K562 (cell line): Measurements from ENCODE around the gene SYT1. TPM values are rescaled to one million over a fixed set of nuclear protein-coding genes. Genes with fewer than 3 reads are reported as not detected.

Source experiments
- ATAC-seq: fragments of 200-7000 bp; cut with Tn5 transposase; 3 replicates; pipeline ENCODE4 v1.9.1; 2020; ENCODE audit warnings: moderate library complexity
- BruUV-seq: library from RNA; stranded (reverse); fragments of 400-500 nt; replicated peaks from 2 replicates; lab custom pipeline; 2021; lab: Mats Ljungman, UMichigan
- CTCF ChIA-PET: fragments of 300-600 bp; formaldehyde crosslinking; extraction: SDS; loops from one replicate; lab custom pipeline; 2021; ENCODE audit warnings: low intra/inter-chr PET ratio; lab: Yijun Ruan, JAX
- POLR2A ChIA-PET: fragments of 300-600, 350-650 bp; sonication (Branson Sonifier 250); formaldehyde crosslinking; extraction: SDS; loops from one replicate; lab custom pipeline; 2021; ENCODE audit warnings: antibody characterized with exemption, inconsistent platforms; lab: Yijun Ruan, JAX
- DNase-seq, 4 experiments: peaks; one replicate each; pipeline versions ENCODE4 v3.0.0 to v3.0.0-alpha.2; 2011 to 2018; ENCODE audit warnings: low spot score in 3 of 4, mixed read lengths in 3 of 4; ENCODE audit errors: extremely low read depth in 1 of 4
- FAIRE-seq: peaks from 2 replicates; lab custom pipeline; 2011; peaks lifted over from hg19 to GRCh38; lab: Jason Lieb, UNC
- H2AFZ ChIP-seq: 2 replicates; pipeline ENCODE4 v1.6.0; 2011; ENCODE audit warnings: low read depth, low read length, control low read depth, inconsistent platforms
- H3K27ac ChIP-seq: fragments of 200-600 bp; 3 replicates; pipeline ENCODE4 v1.8.0; 2011; ENCODE audit warnings: low read depth, mild to moderate bottlenecking, control low read depth, inconsistent platforms, low read length, moderate library complexity, mixed read lengths; ENCODE audit errors: extremely low read depth
- H3K27me3 ChIP-seq, 2 experiments: fragments of 300-600 bp in 1 of 2; 2 replicates in 1 of 2; 3 replicates in 1 of 2; pipeline versions ENCODE4 v1.6.0 to v1.8.0; 2011; ENCODE audit warnings: inconsistent platforms in 2 of 2, low read length in 2 of 2, mild to moderate bottlenecking in 1 of 2, mixed read lengths in 1 of 2, moderate library complexity in 1 of 2; ENCODE audit not compliant: control insufficient read depth in 2 of 2, insufficient read depth in 2 of 2
- H3K36me3 ChIP-seq: fragments of 300-600 bp; 3 replicates; pipeline ENCODE4 v1.8.0; 2011; ENCODE audit warnings: mild to moderate bottlenecking, low read length, inconsistent platforms; ENCODE audit not compliant: control insufficient read depth, insufficient read depth
- H3K4me1 ChIP-seq, 2 experiments: fragments of 200-600 bp in 1 of 2; replicated peaks in 1 of 2; 2 replicates in 1 of 2; 3 replicates in 1 of 2; pipeline versions ENCODE4 v1.5.1 to v1.8.0; 2011; ENCODE audit warnings: inconsistent platforms in 2 of 2, low read length in 2 of 2, mild to moderate bottlenecking in 1 of 2, mixed read lengths in 1 of 2, moderate library complexity in 1 of 2; ENCODE audit not compliant: control insufficient read depth in 2 of 2, insufficient read depth in 2 of 2
- H3K4me2 ChIP-seq: 2 replicates; pipeline ENCODE4 v1.6.1; 2011; ENCODE audit warnings: low read length, control low read depth, inconsistent platforms, mixed read lengths; ENCODE audit not compliant: insufficient read depth
- H3K4me3 ChIP-seq: fragments of 200-600 bp; sonication (generic), shearing (Covaris generic); 2 replicates; pipeline ENCODE4 v1.5.1; 2016; ENCODE audit warnings: control low read depth, inconsistent platforms
- H3K79me2 ChIP-seq: fragments of 200-600 bp; 3 replicates; pipeline ENCODE4 v1.8.0; 2011; ENCODE audit warnings: low read length, inconsistent platforms; ENCODE audit not compliant: control insufficient read depth, insufficient read depth
- H3K9ac ChIP-seq, 2 experiments: 2 replicates each; pipeline versions ENCODE4 v1.6.0 to v1.6.1; 2011; ENCODE audit warnings: low read depth in 2 of 2, low read length in 2 of 2, control low read depth in 1 of 2, inconsistent platforms in 1 of 2, mild to moderate bottlenecking in 1 of 2, mixed read lengths in 1 of 2; ENCODE audit not compliant: insufficient read depth in 1 of 2
- H3K9me1 ChIP-seq: one replicate; pipeline ENCODE4 v1.6.0; 2011; ENCODE audit warnings: inconsistent platforms, mild to moderate bottlenecking, low read length, moderate library complexity; ENCODE audit not compliant: control insufficient read depth, insufficient read depth
- H3K9me3 ChIP-seq: replicated peaks from 2 replicates; pipeline ENCODE4 v1.5.1; 2011; ENCODE audit warnings: low read depth, low read length, inconsistent platforms; ENCODE audit not compliant: control insufficient read depth, insufficient read depth
- H4K20me1 ChIP-seq: replicated peaks from 2 replicates; pipeline ENCODE4 v1.6.1; 2011; ENCODE audit warnings: low read length, inconsistent platforms, mixed read lengths; ENCODE audit not compliant: control insufficient read depth, insufficient read depth
- CCNT2 ChIP-seq: IDR thresholded peaks from 2 replicates; pipeline ENCODE4 v1.6.1; 2011; ENCODE audit warnings: borderline replicate concordance, low read depth, mild to moderate bottlenecking, moderate library complexity, mixed read lengths, low read length; ENCODE audit not compliant: insufficient read length; ENCODE audit errors: extremely low read depth
- FOXK2 ChIP-seq, 2 experiments: fragments of 450-650 bp; IDR thresholded peaks in 1 of 2; conservative IDR thresholded peaks in 1 of 2; 2 replicates each; pipeline ENCODE4 v1.6.1; 2016; ENCODE audit warnings: low read depth in 2 of 2, mild to moderate bottlenecking in 1 of 2
- HDGF ChIP-seq: fragments of 450-650 bp; IDR thresholded peaks from 2 replicates; pipeline ENCODE4 v1.6.1; 2016
- HNRNPUL1 ChIP-seq: fragments of 200-400 bp; formaldehyde crosslinking; IDR thresholded peaks from 2 replicates; pipeline ENCODE4 v1.6.1; 2017; ENCODE audit warnings: low read length
- MBD2 ChIP-seq: sonication (generic); IDR thresholded peaks from 2 replicates; pipeline ENCODE4 v1.6.1; 2016; ENCODE audit warnings: low read depth, borderline replicate concordance
- NCOA6 ChIP-seq: fragments of 450-650 bp; IDR thresholded peaks from 2 replicates; pipeline ENCODE4 v1.6.1; 2017; ENCODE audit warnings: mild to moderate bottlenecking
- NR0B1 ChIP-seq: fragments of 450-650 bp; IDR thresholded peaks from one replicate; pipeline ENCODE4 v1.6.1; 2018; ENCODE audit warnings: mild to moderate bottlenecking, moderate library complexity; ENCODE audit not compliant: partially characterized antibody
- POLR2AphosphoS2 ChIP-seq: IDR thresholded peaks from 2 replicates; pipeline ENCODE4 v1.6.1; 2012; ENCODE audit warnings: low read length, improper control_type of control experiment
- RBM14 ChIP-seq: fragments of 200-400 bp; formaldehyde crosslinking; IDR thresholded peaks from 2 replicates; pipeline ENCODE4 v1.6.1; 2018; ENCODE audit warnings: low read depth, mild to moderate bottlenecking, low read length, moderate library complexity, borderline replicate concordance; ENCODE audit not compliant: insufficient read depth
- TSC22D4 ChIP-seq: fragments of 450-650 bp; IDR thresholded peaks from 2 replicates; pipeline ENCODE4 v1.6.1; 2016; ENCODE audit warnings: missing genetic modification characterization, missing biosample characterization, control low read depth
- ZNF133 ChIP-seq: fragments of 250-450 bp; sonication (Bioruptor Pico); IDR thresholded peaks from 2 replicates; pipeline ENCODE4 v1.4.0; 2020; ENCODE audit warnings: mild to moderate bottlenecking
- WGBS: fragments of 100-300 bp; shearing (Covaris generic); methylation state at CpG from one replicate; pipeline ENCODE4 v1.1.6; 2016; ENCODE audit warnings: low coverage, mixed read lengths; ENCODE audit not compliant: insufficient coverage; ENCODE audit errors: missing lambda C conversion rate; 5-methylcytosine and 5-hydroxymethylcytosine counted together
- in situ Hi-C: fragments of 300-500 bp; cut with MboI; formaldehyde crosslinking; loops from 4 replicates; pipeline ENCODE4 v1.15.0; 2018; ENCODE audit warnings: inconsistent platforms, mixed read lengths
- intact Hi-C: fragments of 100-400 bp; cut with micrococcal nuclease; formaldehyde crosslinking; loops from 2 replicates; pipeline ENCODE4 v1.14.2; 2022
- polyA plus RNA-seq, 8 experiments: library from polyadenylated mRNA; depleted of rRNA in 4 of 8; stranded (reverse) in 5 of 8; unstranded in 3 of 8; fragments of >200 nt; fragmentation: Nextera tagmentation in 2 of 8; fragmentation: Illumina TruSeq in 1 of 8; extraction: Ambion mirVana in 2 of 8; extraction: Trizol in 1 of 8; gene quantifications; 2 replicates each; pipeline versions ENCODE4 v1.2.1 to v1.2.3, GENCODE V29; 2011 to 2014; ENCODE audit warnings: inconsistent platforms in 1 of 8, missing spikeins in 1 of 8
- total RNA-seq, 7 experiments: library from RNA; depleted of rRNA in 6 of 7; stranded (reverse); fragments of >200 nt in 6 of 7; fragmentation: Illumina TruSeq in 2 of 7; extraction: Trizol in 2 of 7; gene quantifications; 2 replicates each; pipeline versions ENCODE4 v1.2.1 to v1.2.3, GENCODE V29; 2011 to 2021; ENCODE audit warnings: low replicate concordance in 1 of 7
- TF ChIP-seq, protein P1 (sequence below): sonication (generic); formaldehyde crosslinking; IDR thresholded peaks from 2 replicates; pipeline ENCODE4 v1.8.0; 2022; ENCODE audit warnings: mild to moderate bottlenecking, missing genetic modification reagents

SYT1 gene
- total and polyA plus RNA-seq, 9 of the 15 experiments (the other 6 are each of a cell fraction or from before 2014, with no cell fraction given), result 0.03 to 0.13 (median 0.07) TPM; not detected in 4

GRCh38 chr12:79183003-79183402 is 318.4 kb downstream of the SYT1 start:
- 0% methylated on average over 2 of the region's 2 CpGs for WGBS
- ATAC-seq (no peak), FAIRE-seq (no peak)
- no TSS peak for BruUV-seq
- intact Hi-C loops, result no loop called here
- no peak overlapping the region for H3K27ac ChIP-seq
- no peaks in the 10 kb centered on the region for H3K27me3 ChIP-seq
- no peak overlapping the region for H3K4me2 ChIP-seq
- H3K36me3 ChIP-seq, result no peaks in the 10 kb centered on the region
- in situ Hi-C loops, result no loop called here
- POLR2A ChIA-PET, result no interaction called here
- no peaks in the 10 kb centered on the region for H3K9me1 ChIP-seq
- H3K4me1 ChIP-seq, result no peaks in the 10 kb centered on the region
- H3K9ac ChIP-seq, result no peak overlapping the region
- H3K9me3 ChIP-seq, result no peaks in the 10 kb centered on the region
- H4K20me1 ChIP-seq, result no peaks in the 10 kb centered on the region
- no peak overlapping the region for H3K4me3 ChIP-seq
- TF ChIP-seq CCNT2, result no peak
- no peak for TF ChIP-seq NR0B1
- TF ChIP-seq, protein P1, sequence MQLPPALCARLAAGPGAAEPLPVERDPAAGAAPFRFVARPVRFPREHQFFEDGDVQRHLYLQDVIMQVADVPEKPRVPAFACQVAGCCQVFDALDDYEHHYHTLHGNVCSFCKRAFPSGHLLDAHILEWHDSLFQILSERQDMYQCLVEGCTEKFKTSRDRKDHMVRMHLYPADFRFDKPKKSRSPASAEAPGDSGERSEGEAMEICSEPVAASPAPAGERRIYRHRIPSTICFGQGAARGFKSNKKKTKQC (CRISPR knock-in tag), result no peak
- TF ChIP-seq NCOA6, result no peak
- no peak for TF ChIP-seq MBD2
- TF ChIP-seq POLR2AphosphoS2, result no peak
- TF ChIP-seq FOXK2 (conservative IDR thresholded peaks at IDR 0.05 in 1 of 2, IDR thresholded peaks at IDR 0.05 in 1 of 2; ENCODE audit: low read depth in 2 of 2), result no peak
- no peak for TF ChIP-seq TSC22D4
- no peak for TF ChIP-seq ZNF133
- no peak for TF ChIP-seq HDGF
- TF ChIP-seq HNRNPUL1, result no peak
- TF ChIP-seq RBM14, result no peak
- TF ChIP-seq, all 486 proteins: peak for 0
- Histone ChIP-seq H3K79me2 (no peaks in the 10 kb centered on the region), H2AFZ (no peak overlapping the region)
- no peak for DNase-seq
- CTCF ChIA-PET, result no interaction called here
